Esophagus muscularis mucosa (tissue), 4 donors: ENCODE data around the gene MGAT4B. TPM values are rescaled to one million over a fixed set of nuclear protein-coding genes. Genes with fewer than 3 reads are reported as not detected.
A peak's percentile ranks its signal among the peaks of the same experiment; 100 is the strongest.

ENCODE experiments used
- DNase-seq: peaks from one replicate; pipeline ENCODE4 v3.0.0-alpha.2; 2017; ENCODE audit errors: extremely low spot score
- H3K27ac ChIP-seq, 4 donors: fragments of 200-600 bp; sonication (generic); replicated peaks in 1 of 4; 1 replicate in 3 of 4; 2 replicates in 1 of 4; pipeline ENCODE4 v1.5.1; 2016 to 2019; ENCODE audit warnings: mild to moderate bottlenecking in 1 of 4
- H3K27me3 ChIP-seq, 4 donors: fragments of 200-600 bp; sonication (generic); one replicate each; pipeline versions ENCODE4 v1.5.1 to v1.6.0; 2016 to 2019
- H3K36me3 ChIP-seq, 4 donors: fragments of 200-600 bp; sonication (generic); one replicate each; pipeline ENCODE4 v1.5.1; 2016 to 2019
- H3K4me1 ChIP-seq, 4 donors: fragments of 200-600 bp; sonication (generic); one replicate each; pipeline ENCODE4 v1.5.1; 2016 to 2019
- H3K4me3 ChIP-seq, 4 donors: fragments of 200-600 bp; sonication (generic); 1 replicate in 2 of 4; 2 replicates in 2 of 4; pipeline ENCODE4 v1.5.1; 2016 to 2019; ENCODE audit warnings: mild to moderate bottlenecking in 4 of 4, moderate library complexity in 1 of 4
- H3K9me3 ChIP-seq, 4 donors: fragments of 200-600 bp; sonication (generic); 1 replicate in 3 of 4; 2 replicates in 1 of 4; pipeline ENCODE4 v1.5.1; 2016 to 2019
- CTCF ChIP-seq, 3 experiments: fragments of 200-600 bp in 2 of 3; fragments of 450-650 bp in 1 of 3; sonication (generic) in 2 of 3; IDR thresholded peaks; one replicate each; pipeline ENCODE4 v1.5.1; 2017 to 2019; ENCODE audit warnings: antibody characterized with exemption in 3 of 3, mild to moderate bottlenecking in 2 of 3, moderate library complexity in 1 of 3
- EP300 ChIP-seq: sonication (generic); formaldehyde crosslinking; IDR thresholded peaks from one replicate; pipeline ENCODE4 v1.6.1; 2017; ENCODE audit warnings: antibody characterized with exemption
- POLR2A ChIP-seq: fragments of 450-650 bp; IDR thresholded peaks from one replicate; pipeline ENCODE4 v1.6.1; 2017; ENCODE audit warnings: antibody characterized with exemption, moderate library complexity, mild to moderate bottlenecking, low read depth
- POLR2AphosphoS5 ChIP-seq, 2 donors: sonication (generic); formaldehyde crosslinking; IDR thresholded peaks; one replicate each; pipeline ENCODE4 v1.6.1; 2017; ENCODE audit warnings: antibody characterized with exemption in 2 of 2
- WGBS: methylation state at CpG from one replicate; pipeline ENCODE4 v1.1.5; 2018; 5-methylcytosine and 5-hydroxymethylcytosine counted together
- intact Hi-C: fragments of 100-400 bp; cut with DNase I; formaldehyde crosslinking; loops from one replicate; pipeline ENCODE4 v1.15.1; 2023
- total RNA-seq, 4 donors: library from RNA; depleted of rRNA; stranded (reverse); fragments of >200 nt; gene quantifications; one replicate each; pipeline versions ENCODE4 v1.1.0 to v1.2.1, GENCODE V29; 2016

The MGAT4B gene
- total RNA-seq, 4 donors from 2014 or later = 47.1 to 70.6 (median 59.2) TPM

GRCh38 chr5:179788193-179788854 lies 18.3 kb downstream of the MGAT4B start:
- H3K4me3 ChIP-seq = no peak overlapping the region
- intact Hi-C loops = no loop called here
- TF ChIP-seq EP300 (no peak), CTCF (IDR thresholded peaks at IDR 0.05) (no peak), POLR2A (no peak)
- DNase-seq = no peak
- peaks cover 13 to 22% (median 16%) of the 10 kb centered on the region in 4 donors for H3K4me1 ChIP-seq
- H3K27ac ChIP-seq = no peak overlapping the region
- WGBS = 89% methylated on average over 6 of the region's 7 CpGs
- no peaks in the 10 kb centered on the region for H3K27me3 ChIP-seq
- no peaks in the 10 kb centered on the region for H3K9me3 ChIP-seq
- peaks cover 0 to 4% (median 0%) of the 10 kb centered on the region in 4 donors for H3K36me3 ChIP-seq

GRCh38 chr5:179786861-179787260 lies 19.8 kb downstream of the MGAT4B start:
- DNase-seq = no peak

GRCh38 chr5:179783128-179783527 lies 23.5 kb downstream of the MGAT4B start:
- no peak for DNase-seq
- no peak overlapping the region for H3K27ac ChIP-seq
- 92% methylated on average over 9 of the region's 9 CpGs for whole genome bisulfite sequencing
- intact Hi-C loops = no loop called here
- TF ChIP-seq POLR2A = no peak
- no peak for TF ChIP-seq EP300
- no peak for TF ChIP-seq POLR2AphosphoS5 (IDR thresholded peaks at IDR 0.05)
- no peak for TF ChIP-seq CTCF (IDR thresholded peaks at IDR 0.05)
- H3K27me3 ChIP-seq = no peaks in the 10 kb centered on the region
- peaks cover 0 to 28% (median 24%) of the 10 kb centered on the region in 4 donors for H3K36me3 ChIP-seq
- no peak overlapping the region for H3K4me3 ChIP-seq
- H3K9me3 ChIP-seq = no peaks in the 10 kb centered on the region
- H3K4me1 ChIP-seq = no peaks in the 10 kb centered on the region

More at GRCh38 chr5:179786861-179787260, 19.8 kb downstream of the MGAT4B start:
- Histone ChIP-seq H3K4me3 (no peak overlapping the region), H3K27me3 (no peaks in the 10 kb centered on the region), H3K4me1 (peaks cover 0 to 7% (median 2%) of the 10 kb centered on the region in 4 donors), H3K9me3 (no peaks in the 10 kb centered on the region), H3K27ac (no peak overlapping the region), H3K36me3 (peaks cover 0 to 4% (median 0%) of the 10 kb centered on the region in 4 donors)
- TF ChIP-seq POLR2A (no peak), POLR2AphosphoS5 (IDR thresholded peaks at IDR 0.05) (no peak)
- 92% methylated on average over 7 of the region's 12 CpGs for WGBS
- intact Hi-C loops = no loop called here

GRCh38 chr5:179781846-179782245 lies 24.8 kb downstream of the MGAT4B start:
- no peak overlapping the region for H3K27ac ChIP-seq
- intact Hi-C loops = no loop called here
- peaks cover 0 to 40% (median 32%) of the 10 kb centered on the region in 4 donors for H3K36me3 ChIP-seq
- TF ChIP-seq POLR2AphosphoS5 (IDR thresholded peaks at IDR 0.05) (peak in 1 of 2 donors; percentile 14), POLR2A (no peak), CTCF (IDR thresholded peaks at IDR 0.05) (no peak)
- H3K4me3 ChIP-seq = no peak overlapping the region
- 88% methylated on average over 4 of the region's 4 CpGs for WGBS
- H3K4me1 ChIP-seq = no peaks in the 10 kb centered on the region
- H3K27me3 ChIP-seq = no peaks in the 10 kb centered on the region
- no peaks in the 10 kb centered on the region for H3K9me3 ChIP-seq
- no peak for DNase-seq

DNA sequence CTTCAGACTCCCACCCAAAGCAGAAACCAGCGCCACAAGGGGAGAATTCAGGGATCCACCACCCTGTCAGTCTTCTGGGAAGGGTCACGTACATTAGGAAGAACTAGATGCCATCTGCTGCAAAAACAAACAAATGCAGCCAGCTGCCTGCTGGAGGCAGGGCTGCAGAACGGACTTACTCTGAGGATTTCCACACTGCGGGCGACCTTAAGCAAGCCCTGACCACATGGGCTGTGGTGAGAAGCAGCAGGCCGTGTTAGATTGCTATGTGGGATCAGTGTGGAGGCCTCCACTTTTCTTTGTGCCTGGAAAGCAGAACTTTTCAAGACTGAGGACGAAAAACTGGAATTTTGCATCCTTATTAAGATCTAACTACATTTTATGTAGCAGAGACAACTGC lies 26.3 kb downstream of the MGAT4B start:
- 77% methylated on average over 7 of the region's 7 CpGs for WGBS
- H3K4me3 ChIP-seq = no peak overlapping the region
- intact Hi-C loops = no loop called here
- peaks cover 7 to 54% (median 46%) of the 10 kb centered on the region in 4 donors for H3K36me3 ChIP-seq
- H3K4me1 ChIP-seq = no peaks in the 10 kb centered on the region
- no peak for TF ChIP-seq CTCF (IDR thresholded peaks at IDR 0.05)
- TF ChIP-seq POLR2A = no peak
- TF ChIP-seq EP300 = no peak
- no peak for TF ChIP-seq POLR2AphosphoS5 (IDR thresholded peaks at IDR 0.05)
- no peaks in the 10 kb centered on the region for H3K27me3 ChIP-seq
- no peak overlapping the region for H3K27ac ChIP-seq
- H3K9me3 ChIP-seq = no peaks in the 10 kb centered on the region
- DNase-seq = no peak
